Inflammatory macrophage treated with lipopolysaccharide for 4 hours (primary cell): Measurements from ENCODE around the gene RAI14.
"Not testable (repeated sequence)": the region's sequence is repeated elsewhere in the genome, so short reads cannot be mapped to it uniquely, and the experiment has no call there.

Experiments
- DNase-seq: peaks from one replicate; pipeline ENCODE4 v3.0.0-alpha.2; 2020

The RAI14 gene

DNA sequence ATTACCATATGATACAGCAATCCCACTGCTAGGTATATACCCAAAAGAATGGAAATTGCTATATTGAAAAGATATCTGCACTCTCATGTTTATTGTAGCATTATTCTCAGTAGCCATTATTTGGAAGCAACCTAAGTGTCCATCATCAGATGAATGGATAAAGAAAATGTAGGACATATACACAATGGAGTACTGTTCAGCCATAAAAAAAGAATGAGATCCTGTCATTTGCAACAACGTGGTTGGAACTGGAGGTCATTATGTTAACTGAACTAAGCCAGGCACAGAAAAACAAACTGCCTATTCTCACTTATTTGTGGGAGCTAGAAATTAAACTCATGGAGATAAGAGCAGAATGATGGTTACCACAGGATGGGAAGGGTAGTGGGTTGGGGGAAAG, 119.8 kb downstream of the RAI14 start:
- no peak for DNase-seq

DNA sequence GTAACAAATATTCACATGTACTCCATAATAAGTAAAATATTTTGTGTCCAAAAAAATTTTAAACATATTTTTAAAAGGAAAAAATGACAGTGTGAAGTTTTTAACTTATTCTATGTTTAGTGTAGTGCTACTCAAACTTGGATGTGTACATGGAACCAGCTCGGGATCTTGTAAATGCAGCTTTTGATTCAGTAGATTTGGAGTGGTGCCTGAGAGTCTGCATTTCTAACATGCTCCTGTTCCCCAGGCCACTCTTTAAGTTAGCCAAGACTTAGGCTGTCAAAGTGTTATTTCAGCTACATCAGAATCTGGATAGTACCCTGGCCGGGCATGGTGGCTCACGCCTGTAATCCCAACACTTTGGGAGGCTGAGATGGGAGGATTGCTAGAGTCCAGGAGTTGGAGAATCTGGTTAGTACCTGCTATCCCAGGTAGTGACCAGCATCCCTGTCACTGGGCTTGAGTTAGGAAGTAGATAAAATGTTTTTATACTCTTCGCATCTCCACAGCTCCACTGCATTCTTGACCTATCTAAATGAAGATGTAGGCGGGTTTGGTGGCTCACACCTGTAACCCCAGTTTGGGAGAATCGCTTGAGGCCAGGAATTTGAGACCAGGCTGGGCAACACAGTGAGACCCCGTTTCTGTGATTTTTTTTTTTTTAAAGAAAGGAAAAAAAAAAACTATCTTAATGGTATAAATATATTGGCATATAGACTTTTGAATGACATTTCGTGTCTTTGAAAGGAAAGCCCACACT, 122.1 kb downstream of the RAI14 start:
- DNase-seq: no peak

DNA sequence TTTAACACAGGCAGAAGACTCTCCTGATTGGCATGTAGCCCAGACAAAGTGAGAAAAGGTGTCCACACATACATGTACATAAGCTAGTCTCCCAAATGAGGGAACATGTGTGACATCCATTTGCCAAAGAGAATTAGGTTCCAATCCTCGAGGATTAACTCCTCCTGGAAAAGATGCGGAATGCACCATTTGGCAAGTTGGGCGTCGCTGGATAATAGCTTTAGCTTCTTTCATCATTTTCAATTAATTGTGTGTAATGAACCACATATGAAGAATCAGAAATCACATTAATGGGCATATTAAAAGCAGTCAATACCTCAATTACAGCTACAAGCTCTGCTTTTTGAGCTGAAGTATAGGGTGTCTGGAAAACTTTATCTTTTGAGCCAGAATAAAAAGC, 127.8 kb downstream of the RAI14 start:
- DNase-seq: not testable (repeated sequence)

DNA sequence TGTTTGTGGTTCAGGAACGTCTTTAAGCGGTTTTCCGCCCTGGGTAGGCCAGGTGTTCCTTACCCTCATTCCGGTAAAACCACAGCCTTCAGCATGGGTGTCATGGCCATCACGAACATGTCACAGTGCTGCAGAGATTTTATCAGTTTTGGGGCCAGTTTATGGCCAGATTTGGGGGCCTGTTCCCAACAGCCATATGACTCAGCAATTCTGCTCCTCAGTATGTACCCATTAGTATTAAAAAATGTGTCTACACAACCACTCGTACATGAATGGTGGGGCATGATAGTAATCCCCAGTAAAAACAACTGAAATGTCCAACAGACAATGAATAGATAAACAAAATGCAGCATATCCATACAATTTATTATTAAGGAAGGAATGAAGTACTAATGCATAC, 130.9 kb downstream of the RAI14 start:
- no peak for DNase-seq

DNA sequence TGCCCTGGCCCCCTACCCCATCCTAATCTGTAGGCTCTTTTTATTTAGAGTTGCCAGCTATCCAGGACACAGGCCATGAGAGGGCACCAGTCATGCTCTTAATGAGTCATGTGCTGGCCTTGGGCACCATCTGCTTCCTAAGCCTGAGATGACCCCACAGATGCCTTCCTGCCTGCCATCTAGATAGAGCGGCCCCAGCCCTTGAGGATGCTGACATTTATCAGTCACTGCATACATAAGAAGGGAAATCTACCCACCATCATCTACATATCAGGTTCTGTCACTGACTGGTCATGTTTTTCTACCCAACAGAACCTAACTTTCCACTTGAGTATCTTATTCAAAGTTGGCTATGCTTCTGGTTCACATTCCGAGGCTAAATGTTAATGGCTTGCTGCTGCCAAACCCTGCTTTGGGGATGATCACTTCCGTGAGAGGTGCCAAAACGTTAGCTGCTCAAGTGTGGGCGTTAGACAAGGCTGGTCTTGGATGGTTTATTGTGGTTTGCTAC, 132.9 kb downstream of the RAI14 start:
- no peak for DNase-seq

DNA sequence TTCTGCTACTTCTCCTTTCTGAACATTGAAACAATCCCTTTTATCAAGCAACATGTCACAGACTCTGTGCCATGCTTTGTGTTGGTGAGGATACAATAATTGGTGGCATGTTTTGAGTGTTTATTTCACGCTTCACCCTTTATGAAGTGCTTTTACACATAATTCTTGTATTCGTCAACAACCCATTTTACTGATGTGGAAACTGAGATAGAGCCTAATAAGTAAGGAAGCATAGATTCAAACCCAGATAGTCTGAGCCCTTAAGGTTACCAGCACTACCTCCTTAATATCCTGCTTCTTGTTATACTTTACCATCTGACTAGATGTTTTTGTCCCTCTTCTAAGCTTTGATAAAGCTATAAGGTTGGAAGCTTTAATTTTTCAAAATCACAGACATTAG, 133.5 kb downstream of the RAI14 start:
- no peak for DNase-seq

DNA sequence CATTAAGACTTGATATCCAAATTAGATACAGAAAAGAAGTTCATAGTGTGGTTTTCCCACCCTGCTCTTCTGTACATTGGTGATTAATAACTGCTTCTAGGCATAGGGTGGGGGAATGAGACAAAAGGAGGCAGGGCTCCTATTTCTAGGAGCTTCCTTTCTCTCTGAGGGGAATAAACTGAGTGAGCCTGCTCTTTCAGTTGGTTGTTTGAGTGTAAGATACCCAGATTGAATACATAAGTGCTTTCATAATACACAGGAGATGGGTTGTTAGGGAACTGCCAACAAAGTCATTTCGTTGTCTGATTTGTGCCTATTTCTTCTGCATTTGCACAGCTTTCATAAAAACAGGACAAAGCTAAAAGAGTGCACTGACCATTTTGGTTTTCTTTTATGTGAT, 133.9 kb downstream of the RAI14 start:
- DNase-seq: no peak

DNA sequence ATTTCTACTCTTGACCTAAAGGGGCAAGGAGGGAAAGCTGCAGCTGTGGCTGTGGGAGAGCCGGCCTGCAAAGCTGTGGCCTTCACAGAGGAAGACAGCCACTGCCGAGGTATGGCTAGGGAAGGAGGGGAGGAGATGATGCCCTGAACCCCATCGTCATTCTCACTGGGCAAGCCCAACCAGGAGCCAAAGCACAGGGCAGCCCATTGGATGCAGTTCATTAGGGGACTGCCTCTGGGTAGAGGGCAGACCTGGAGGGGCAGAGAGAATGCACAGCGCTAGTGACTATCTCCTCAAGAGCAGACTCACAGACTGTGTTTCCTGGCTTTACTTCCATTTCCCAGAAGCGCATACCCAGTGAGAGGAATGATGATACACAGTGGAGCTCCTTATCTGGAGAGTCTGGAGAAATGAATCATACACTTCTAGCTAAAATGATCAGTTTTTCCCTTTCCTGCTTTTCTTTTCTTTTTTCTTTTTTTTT, 135.7 kb downstream of the RAI14 start:
- no peak for DNase-seq

DNA sequence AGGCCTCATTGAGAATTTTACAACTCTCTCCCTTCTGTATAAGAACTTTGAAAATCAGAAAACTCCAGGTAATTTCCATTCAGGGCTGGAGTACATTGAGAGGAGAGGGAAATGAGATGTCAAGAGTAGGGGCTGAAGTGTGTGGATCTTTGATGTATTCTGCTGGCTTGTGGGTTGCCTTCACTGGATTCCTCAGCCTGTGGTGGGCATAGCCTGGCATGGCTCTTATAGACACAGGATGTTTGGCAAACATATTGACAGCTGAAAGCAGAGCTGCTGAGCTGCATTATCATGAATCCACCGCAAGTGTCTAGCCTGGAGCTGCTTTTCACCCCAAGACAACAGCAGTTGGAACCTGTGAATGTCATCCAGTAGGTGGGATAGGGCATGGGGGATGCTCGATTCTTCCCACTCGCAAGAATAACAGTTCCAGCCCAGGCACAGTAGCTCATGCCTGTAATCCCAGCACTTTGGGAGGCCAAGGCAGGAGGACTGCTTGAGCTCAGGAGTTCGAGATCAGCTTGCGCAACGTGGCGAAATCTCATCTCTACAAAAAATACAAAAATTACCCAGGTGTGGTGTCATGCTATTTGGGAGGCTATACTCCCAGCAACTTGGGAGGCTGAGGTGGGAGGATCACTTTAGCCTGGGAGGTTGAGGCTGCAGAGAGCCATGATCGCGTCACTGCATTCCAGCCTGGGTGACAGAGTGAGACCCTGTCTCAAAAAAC, 146.9 kb downstream of the RAI14 start:
- no peak for DNase-seq

DNA sequence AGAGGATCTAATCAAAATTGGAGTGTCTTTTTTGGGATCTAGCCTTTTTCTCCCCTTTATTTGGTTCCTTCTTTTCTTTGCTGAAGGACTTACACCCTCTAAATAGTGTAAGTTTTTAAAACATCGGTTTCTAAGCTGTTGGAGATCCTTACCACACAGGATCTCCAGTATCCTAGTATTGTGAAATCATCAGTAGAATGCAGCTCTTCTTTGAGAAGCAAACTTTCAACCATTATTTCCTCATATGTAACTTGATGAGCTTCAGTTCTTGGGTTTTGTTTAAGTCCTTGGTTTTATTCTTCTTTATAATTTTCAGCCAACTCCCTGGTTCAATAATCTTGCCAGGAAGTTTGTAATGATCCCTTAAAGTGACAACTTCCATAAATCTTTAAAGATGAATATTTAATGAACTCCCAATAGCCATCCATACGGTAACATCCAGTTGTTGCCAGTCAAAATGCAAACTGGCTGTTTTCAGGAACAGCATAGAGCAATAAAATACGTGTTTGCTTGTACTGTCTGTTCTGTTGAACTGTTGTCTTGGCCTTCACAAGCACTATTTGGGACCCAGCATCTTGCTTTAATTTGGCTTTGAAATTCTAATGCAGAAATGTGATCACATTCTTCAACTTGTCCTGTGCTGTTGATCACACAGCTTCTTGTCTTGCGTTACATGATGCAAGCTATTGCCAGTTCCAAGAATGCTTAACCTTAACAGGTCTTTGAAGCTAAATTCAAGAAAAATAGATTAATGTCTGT, 148.0 kb downstream of the RAI14 start:
- DNase-seq: no peak

DNA sequence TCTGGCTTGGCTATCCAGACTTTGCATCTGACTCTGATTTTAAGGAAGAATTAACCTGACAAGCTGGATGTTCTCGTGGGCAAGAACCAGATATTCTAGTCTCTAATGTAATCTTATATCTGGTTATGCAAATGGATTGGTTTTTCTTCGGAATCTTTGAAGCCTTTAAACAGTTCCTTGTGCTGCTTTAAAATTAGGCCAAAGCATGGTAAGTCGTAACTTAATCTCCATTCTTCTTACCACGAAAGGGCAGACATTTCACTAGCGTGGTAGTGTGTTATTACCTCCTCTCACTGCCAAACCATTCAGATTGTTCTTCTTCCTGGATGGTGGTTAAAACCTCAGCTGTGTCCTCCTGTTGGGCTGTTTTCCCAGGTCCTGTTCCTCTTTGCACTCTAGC, 148.8 kb downstream of the RAI14 start:
- no peak for DNase-seq

DNA sequence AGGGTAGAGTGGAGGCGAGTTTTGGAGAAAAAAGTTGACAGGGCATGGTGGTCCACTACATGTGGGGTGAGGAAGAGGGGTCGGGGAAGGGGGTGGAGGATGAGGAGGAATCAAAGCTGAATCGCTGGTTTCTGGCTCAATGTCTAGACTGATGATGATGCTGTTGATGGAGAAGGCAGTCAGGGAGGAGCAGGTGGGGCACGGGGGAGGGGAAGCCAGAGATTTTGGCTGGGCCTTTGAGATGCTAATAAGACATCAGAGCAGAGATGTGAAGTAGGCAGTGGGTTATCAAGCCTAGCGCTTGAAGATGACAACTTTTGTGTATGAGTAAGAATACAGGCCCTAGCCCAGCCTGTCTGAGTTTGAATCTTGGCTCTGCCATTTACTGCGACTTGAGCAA, 150.4 kb downstream of the RAI14 start:
- no peak for DNase-seq

DNA sequence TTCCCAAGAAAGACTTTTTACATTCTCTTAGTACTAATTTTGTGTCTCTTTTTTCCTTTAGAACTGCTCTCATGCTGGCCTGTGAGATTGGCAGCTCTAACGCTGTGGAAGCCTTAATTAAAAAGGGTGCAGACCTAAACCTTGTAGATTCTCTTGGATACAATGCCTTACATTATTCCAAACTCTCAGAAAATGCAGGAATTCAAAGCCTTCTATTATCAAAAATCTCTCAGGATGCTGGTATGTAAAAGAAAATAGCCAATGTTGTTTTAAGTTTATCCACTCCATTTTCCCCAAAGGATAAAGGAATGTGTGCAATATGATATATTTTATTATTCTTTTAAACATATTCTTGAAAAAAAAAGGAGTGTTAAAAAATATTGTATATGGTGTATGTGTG, 155.6 kb downstream of the RAI14 start:
- DNase-seq: no peak

DNA sequence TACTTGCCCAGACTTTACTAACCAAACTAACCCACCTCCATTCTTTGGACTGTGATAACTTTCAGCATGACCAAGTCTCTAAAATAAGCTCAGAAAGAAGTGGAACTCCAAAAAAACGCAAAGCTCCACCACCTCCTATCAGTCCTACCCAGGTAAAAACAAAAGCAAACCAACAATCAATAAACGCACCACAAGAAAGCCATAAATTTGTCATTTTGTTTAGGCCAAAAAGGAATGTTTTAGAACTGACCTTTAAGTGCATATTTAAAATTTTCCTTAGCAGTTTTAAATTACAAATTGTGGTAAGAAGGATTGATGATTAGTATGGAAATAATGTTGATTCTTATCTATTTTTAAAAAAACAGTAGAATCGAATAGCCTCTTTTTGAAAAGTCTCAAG, 157.4 kb downstream of the RAI14 start:
- DNase-seq: no peak

DNA sequence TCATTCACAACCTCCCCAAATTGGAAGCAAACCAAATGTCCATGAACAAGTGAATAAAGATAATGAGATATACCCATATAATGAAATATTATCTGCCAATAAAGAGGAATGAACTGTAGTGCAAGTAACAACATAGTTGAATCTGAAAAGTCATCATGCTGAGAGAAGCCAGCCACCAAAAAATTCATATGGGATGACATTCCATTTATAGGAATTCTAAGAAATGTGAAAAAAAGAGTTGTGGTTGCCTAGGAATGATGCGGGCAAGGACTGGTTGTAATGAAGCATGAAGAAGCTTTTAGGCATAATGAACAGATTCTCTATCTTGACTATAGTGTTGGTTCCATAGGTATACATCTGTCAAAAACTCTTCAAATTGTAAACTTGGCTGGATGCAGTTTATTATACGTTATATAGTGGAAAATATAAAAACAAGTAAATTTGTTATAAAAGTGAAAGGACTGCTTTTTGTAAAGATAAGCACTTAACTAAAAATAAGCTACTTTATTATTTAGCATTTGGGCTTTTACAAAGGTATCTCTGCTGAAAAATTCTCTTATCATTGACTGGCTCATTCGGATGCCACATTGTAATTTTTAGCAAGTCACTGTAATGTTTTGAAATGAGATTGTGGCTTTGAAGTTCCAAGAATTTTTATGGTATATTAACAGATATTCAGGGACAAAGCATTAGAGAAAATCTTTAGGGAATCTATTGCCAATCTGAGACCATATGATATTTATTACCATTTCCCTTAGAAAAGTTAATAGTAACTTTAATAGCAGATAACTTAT, 161.6 kb downstream of the RAI14 start:
- DNase-seq: no peak

DNA sequence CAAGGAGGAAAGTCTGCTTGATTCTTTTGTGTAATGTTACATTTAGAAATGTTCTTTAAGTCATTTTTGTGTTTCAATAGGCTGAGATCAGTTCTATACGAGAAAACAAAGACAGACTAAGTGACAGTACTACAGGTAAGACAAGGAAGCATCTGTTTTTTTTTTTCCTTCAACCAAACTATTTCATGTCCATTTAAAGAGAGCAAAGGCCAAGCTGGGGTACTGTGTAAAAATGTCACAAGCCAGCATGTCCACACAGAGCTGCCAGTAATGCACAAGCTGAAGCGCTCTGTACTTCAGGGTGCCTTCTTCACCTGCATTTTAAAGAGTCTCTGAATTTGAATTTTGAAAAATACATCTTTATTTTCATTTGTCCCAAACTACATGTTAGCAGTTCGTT, 162.6 kb downstream of the RAI14 start:
- DNase-seq: no peak

DNA sequence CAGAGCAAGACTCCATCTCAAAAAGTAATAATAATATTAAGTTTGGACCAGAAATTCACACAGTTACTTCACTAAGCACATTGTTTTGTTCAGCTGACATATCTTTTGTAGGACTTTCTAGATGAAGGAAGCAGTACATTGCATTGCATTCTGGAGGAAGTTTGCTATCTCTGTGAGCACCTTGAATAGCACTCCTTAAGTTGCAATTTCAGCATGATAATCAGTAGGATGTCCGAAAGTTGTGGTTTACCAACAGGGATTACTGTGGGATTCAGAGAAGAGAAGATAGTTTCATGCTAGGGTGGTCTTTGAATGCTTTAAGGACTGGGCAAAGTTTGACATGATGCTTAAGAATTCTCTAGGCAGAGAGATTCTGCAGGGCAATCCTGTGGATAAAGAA, 164.5 kb downstream of the RAI14 start:
- DNase-seq: no peak

DNA sequence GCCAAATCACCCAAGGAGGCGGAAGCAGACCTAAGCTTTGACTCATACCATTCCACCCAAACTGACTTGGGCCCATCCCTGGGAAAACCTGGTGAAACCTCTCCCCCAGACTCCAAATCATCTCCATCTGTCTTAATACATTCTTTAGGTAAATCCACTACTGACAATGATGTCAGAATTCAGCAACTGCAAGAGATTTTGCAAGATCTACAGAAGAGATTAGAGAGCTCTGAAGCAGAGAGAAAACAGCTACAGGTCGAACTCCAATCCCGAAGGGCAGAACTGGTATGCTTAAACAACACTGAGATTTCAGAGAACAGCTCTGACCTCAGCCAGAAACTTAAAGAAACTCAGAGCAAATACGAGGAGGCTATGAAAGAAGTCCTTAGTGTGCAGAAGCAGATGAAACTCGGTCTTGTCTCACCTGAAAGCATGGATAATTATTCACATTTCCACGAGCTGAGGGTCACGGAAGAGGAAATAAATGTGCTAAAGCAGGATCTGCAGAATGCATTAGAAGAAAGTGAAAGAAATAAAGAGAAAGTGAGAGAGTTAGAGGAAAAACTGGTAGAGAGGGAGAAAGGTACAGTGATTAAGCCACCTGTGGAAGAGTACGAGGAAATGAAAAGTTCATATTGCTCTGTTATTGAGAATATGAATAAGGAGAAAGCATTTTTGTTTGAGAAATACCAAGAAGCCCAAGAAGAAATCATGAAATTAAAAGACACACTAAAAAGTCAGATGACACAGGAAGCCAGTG, 167.0 kb downstream of the RAI14 start:
- no peak for DNase-seq

DNA sequence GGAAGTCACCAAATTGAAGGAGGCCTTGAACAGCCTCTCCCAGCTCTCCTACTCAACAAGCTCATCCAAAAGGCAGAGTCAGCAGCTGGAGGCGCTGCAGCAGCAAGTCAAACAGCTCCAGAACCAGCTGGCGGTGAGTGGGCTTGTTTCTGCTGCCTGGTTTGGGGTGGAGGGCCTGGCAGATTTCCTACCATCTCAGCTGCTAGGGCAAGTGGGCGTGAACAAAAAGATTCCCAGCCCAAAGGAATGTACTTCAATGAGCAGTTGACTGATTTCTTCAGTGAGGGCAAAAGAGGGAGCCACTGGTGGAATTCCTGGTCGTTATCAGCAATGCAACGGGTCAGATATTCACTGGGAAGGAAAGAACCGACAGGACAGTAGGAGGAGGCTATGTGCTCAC, 170.2 kb downstream of the RAI14 start:
- DNase-seq: no peak

DNA sequence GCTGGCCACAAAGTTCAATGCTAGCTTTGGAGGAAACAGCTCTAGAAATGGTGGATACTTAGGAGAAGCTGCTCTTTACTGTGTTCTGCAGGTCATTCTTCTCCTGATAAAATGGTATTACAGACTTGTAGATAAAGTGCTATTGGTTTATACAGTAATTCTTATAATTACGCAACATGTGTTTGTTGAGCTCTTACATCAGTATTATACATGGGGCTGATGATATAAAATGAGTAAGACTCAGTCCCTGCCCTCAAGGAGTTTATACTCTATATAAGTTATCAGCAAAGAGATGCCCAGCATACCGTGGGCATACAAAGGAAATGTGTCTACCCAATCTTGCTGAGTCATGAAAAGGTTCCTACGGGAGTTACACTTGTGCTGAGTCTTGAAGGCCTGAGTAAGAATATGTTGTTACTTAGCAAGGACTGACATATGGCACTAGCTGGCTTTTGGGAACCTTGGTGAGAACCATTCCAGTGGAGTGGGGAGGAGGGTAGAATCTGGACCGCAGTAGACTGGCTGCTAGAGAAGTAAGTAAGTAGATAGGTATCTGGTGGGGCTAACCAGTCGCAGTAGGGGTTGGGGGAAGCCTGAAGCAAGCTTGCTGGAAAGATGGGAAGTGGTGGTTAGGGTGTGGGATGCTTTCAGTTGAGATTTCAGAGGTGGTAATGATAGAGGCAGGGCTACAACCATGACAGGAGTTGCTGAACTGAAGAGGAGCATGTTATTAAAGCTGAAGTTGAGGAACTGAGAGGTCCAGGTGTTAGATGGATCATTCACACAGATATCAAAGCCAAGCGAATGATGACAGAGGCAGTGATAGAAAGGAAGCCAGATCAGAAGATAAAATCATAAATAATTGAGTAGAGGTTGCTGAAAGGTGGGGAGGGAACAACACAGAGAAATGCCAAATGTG, 171.7 kb downstream of the RAI14 start:
- DNase-seq: no peak

DNA sequence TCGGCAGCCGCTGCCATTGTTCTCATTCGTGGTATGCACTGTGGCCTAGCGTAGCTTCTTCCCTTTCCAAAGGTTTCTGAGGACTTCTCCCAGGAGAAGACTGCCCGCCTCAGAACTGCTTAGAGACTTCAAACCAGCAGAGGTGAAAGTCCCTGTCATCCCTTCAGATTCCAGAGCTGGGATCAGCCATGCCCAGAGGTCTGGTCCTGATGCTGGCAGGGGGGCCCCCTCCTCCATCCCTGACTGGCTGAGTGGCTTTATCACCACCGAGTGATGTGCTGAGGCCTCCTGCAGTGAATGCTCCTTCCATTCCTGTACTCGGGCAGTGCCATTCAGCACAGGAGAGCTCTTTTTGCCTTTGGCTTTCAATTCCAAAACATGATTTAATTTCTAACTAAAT, 174.7 kb downstream of the RAI14 start:
- not testable (repeated sequence) for DNase-seq
